HG03060 (cell line): Measurements from ENCODE around the gene STK32B.
"Not testable (repeated sequence)": the region's sequence is repeated elsewhere in the genome, so short reads cannot be mapped to it uniquely, and the experiment has no call there.

ENCODE experiments used
- ATAC-seq: cut with Tn5 transposase; IDR thresholded peaks from one replicate; pipeline ENCODE4 v1.9.1; 2021; ENCODE audit warnings: low read depth, moderate number of reproducible peaks; ENCODE audit not compliant: unreplicated experiment

Gene STK32B

DNA sequence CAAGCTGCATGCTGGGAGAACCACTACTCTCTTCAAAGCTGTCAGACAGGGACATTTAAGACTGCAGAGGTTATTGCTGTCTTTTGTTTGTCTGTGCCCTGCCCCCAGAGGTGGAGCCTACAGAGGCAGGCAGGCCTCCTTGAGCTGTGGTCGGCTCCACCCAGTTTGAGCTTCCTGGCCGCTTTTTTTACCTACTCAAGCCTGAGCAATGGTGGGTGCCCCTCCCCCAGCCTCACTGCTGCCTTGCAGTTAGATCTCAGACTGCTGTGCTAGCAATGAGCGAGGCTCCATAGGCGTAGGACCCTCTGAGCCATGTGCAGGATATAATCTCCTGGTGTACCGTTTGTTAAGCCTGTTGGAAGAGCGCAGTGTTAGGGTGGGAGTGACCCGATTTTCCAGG, 195.8 kb downstream of the STK32B start:
- ATAC-seq = not testable (repeated sequence)

DNA sequence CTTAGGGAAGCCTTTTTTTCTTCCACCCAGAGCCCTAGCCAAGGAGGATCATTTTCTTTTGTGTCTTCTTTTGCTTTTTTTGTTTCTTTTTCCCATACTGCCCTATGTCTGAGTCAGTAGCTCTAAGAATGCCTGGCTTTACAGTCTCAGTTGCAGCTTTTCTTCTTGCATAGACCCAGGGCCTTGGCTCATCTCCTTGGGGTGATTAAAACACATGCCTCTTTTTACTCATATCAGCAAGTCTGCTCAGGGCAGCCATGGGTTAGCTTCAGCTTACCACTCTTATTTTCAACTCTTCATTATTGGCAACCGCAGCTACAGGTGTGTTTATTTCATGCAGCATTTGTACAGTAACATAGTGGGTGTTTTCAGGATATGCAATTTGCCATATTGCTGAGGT, 196.5 kb downstream of the STK32B start:
- no peak for ATAC-seq

DNA sequence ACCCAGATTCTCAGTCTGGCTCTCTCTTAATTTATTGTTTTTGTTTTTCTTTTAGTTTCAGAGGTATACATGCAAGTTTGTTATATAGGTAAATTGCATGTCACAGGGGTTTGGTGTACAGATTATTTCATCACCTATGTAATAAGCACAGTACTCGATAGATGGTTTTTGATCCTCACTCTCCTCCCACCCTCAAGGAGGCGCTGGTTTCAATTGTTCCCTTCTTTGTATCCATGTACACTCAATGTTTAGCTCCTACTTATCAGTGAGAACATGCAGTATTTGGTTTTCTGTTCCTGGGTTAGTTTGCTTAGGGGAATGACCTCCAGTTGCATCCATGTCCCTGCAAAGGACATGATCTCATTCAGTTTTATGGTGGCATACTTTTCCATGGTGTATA, 198.4 kb downstream of the STK32B start:
- no peak for ATAC-seq

DNA sequence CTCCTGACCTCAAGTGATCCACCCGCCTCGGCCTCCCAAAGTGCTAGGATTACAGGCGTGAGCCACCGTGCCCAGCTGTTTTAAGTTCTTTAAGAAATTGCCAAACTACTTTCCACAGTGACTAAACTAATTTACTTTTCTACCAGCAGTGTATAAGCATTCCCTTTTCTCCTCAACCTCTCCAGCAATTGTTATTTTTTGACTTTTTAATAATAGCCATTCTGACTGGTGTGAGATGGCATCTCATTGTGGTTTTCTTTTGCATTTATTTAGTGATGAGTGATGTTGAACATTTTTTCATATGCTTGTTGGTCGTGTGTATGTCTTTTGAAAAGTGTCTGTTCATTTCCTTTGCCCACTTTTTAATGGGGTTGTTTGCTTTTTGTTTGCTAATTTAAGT, 199.3 kb downstream of the STK32B start:
- not testable (repeated sequence) for ATAC-seq

DNA sequence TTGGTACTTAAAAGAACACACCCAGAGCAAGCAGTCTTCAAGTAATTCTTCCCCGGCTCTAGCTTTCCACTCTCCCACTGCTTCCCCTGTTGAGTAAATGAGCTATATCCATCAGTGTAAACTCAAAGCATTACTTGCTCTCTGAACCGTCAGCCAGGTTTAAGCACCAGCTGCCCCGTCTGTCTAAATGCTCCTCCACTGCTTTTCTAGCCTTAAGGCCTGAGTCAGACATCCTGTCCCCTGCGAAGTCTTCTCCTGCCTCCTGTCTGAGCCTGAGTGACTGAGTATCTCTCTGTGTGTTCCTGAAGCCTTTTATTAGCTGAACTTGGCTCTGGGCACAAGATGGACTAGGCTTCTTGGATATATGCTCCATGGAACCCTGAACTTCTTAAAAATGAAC, 205.1 kb downstream of the STK32B start:
- no peak for ATAC-seq

DNA sequence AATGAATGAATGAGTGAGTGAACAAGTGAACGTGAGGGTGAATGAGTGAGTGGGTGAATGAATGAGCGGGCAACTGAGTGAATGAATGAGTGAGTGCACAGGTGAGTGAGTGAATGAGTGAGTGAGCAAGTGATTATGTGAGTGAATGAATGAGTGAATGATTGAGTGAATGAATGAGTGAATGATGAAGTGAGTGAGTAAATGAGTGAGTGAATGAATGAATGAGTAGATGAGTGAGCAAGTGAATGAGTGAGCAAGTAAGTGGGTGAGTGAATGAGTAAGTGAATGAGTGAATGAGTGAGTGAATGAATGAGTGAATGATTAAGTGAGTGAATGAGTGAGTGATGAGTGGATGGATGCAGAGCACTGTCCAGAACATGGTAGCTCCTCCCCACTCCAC, 205.8 kb downstream of the STK32B start:
- ATAC-seq = no peak

DNA sequence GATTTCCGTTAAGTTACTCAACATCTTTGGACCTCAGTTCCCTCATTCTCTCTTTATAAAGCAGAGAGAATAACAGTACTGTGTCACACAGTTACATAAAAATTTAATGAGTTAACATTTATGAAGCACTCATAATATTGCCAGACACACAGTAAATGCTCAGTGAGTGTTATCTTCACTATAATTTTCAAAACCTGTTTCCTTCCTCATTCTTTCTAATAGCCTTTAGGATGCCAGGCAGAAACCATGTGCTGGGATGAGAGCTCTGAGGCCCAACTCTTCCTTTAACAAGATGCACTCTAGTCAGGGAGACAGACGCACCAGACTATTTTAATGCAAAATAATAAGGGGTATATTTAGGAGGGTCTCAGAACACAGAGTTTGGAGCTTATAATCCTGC, 208.2 kb downstream of the STK32B start:
- ATAC-seq = no peak

DNA sequence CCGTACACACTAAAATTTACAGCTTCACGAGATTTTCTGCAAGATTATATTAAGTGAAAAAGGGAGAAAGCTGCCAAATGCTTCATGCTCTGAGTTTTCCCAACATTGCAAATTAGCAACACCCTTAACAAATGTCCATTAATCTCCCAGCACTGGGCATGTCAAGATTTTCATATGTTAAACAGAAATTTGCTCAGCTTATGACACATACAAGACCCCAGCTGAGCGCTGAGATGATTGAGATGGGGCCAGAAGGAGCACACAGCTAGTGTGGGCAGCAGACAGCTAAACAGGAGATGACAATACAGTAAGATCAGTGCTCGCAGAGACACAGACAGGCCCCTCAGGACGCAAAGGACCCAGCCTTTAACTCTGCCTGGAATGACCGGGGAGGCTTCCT, 208.8 kb downstream of the STK32B start:
- no peak for ATAC-seq

DNA sequence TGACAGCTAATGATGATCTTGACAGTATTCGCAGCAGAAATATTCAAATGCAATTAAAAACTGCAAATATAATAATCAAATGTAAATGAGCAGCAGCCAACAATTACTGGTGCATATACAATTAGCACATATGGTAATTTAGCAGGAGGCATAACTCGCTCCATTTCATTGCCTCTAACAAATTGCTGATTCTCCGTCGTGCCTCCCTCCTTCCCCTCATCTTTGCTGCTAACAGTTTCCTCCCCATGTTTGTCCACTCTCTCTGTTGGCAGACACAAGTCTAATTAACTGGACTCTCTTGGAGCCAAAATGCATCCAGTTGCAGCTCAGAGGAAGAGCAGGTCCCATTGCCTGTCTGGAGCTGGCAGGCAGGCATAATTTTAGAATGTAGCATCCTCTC, 210.6 kb downstream of the STK32B start:
- ATAC-seq = no peak

DNA sequence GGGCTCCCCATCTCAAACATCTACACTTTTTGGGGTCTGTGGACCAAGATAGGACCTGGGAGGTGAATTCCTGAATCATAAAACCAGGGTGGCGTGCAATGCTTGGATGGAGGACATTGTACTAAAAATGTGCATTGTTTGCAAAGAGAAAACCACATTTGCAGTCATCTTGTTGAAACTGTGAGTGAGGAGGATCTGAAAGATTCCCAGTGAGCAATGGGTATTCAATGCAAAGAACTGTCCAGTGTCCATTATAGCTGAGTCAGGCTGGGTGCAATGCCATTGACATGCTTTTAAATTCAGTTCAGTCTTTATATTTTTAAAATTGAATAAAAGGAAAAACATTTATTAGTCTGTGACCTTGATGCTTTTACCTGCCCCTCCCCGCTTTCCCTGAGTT, 215.7 kb downstream of the STK32B start:
- ATAC-seq = no peak

DNA sequence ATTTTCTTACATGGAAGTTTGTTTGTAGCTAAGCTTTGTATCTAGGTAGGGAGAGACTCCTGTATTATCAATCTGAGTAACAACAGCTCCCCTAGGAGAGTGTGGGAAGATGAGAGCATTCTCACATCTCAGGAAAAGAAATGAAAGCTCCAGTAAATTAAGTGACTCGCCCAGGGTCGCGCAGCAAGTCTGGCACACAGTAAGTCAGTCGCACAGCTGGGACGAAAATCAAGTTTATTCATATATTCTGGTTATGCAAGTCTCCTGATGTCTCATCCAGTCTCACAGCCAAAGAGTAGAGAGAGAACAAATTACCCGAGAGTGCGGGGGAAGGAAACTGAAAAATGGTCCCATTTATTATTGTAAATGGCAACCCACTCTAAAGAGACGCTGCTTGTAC, 216.1 kb downstream of the STK32B start:
- ATAC-seq = no peak

DNA sequence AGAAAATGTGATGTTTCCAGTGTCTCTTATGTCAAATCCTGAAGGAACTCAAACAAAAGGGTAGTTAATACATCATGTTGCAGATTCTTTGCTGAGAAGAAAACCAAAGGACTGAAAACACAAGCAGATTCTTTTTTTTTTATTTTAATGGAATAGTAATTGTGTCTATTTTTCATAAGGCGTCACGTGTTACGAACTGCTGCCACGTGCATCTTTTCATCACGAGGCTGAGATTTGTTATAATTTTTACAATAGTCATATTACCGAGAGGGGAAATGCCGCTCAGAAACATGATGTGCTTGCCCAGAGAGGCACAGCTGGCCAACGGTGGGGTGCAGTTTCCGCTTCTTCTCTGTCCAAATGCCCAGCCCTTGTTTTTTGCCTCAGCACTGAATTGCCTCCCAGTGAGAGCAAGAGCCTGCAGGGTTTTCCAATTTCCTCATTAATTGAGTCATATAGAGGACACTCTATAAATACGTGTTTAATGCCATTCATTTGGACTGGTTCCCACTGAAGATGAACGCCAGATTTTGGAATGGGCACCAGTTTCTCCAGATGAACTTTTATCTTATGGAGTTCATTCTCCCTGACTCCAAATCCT, 225.3 kb downstream of the STK32B start:
- ATAC-seq = no peak

DNA sequence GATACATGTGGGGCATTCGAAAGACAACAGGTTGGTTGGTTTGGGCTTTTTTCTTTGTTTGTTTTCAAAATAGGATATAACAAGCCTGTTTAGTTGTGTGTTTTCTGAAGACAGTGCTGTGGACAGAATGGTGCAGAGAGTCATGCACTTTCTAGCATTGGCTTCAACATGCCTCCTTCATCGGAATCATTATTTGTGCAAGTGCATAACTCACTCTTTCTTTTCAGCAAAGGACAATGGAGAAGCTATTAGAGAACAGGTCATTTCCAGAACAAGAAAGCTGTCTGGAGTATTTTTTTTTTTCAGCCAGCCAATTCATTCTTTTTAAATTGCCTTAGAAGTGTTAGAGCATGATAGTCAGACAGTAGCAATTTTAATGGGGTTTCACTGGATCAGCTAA, 225.8 kb downstream of the STK32B start:
- ATAC-seq = no peak

DNA sequence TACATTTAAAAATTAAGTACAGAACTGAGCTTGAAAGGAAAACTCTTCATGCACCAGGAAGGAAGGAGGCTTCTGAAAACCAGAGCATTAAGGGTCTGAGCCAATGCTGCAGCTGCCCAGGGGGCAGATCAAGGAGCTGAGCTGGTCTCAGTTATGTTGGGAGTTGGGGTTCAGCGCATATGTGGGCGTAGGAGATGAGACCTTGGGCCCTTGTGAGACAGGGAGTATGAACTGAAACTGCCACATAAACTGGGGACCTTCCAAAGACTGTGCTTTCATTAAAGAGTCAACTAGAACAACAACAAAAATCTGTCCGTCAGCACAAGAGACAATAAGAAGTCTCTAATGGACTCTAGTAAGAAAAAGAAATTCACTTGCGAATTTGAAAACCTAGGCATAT, 226.9 kb downstream of the STK32B start:
- no peak for ATAC-seq

DNA sequence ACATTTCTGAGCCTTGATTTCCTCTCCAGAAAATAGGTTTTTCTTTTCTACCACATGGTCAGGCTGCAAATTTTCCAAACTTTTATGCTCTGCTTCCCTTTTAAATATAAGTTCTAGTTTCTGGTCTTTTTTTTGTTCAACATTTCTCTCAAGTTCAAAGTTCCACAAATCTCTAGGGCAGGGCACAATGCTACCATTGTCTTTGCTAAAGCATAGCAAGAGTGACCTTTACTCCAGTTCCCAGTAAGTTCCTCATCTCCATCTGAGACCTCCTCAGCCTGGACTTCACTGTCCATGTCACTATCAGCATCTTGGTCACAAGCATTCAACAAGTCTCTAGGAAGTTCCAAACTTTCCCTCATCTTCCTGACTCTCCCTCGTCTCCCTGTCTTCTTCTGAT, 228.8 kb downstream of the STK32B start:
- not testable (repeated sequence) for ATAC-seq

DNA sequence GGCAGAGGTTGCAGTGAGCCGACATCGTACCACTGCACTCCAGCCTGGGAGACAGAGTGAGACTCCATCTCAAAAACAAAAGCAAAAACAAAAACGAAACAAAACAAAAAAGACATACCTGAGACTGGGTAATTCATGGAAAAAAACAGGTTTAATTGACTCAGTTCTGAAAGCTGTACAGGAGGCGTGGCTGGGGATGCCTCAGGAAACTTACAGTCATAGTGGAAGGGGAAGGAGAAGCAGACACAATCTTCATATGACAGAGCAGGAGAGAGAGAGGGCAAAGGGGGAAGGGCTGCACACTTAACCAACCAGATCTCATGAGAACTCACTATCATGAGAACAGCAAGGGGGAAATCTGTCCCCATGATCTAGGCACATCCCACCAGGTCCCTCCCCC, 229.5 kb downstream of the STK32B start:
- no peak for ATAC-seq

DNA sequence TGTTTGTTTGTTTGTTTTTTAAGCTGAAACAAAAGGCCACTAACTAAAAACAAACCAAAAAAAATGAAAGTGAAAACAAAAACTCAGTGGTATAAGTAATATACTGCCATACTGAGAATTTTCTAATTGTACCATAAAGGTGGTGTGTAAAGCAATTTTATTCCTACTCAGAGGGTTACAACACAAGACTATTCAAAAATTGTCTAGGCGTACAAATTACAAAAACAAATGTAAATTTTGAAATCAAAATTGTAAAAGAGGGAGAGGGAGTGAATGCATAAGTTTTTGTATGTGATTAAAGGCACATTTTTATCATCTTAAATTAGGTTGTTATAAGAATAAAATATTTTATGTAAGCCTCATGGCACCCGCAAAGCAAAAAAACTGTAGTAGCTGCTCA, 232.6 kb downstream of the STK32B start:
- ATAC-seq = no peak

DNA sequence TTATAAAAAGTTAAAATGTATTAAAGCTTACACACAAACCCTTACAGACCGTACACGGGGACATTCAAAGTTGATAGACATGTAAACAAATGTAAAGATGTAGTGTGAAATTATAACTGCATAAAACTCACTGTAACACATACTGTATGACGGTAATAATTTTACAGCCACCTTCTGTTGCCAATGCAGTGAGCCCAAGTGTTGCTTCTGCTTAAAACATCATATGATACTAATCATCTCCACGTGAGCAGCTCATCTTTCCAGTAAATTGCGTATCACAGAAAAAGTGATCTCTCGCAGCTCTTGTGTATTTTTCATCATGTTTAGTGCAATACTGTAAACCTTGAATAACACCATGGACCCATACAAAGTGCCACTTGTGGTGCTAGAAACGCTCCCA, 233.2 kb downstream of the STK32B start:
- ATAC-seq = no peak

DNA sequence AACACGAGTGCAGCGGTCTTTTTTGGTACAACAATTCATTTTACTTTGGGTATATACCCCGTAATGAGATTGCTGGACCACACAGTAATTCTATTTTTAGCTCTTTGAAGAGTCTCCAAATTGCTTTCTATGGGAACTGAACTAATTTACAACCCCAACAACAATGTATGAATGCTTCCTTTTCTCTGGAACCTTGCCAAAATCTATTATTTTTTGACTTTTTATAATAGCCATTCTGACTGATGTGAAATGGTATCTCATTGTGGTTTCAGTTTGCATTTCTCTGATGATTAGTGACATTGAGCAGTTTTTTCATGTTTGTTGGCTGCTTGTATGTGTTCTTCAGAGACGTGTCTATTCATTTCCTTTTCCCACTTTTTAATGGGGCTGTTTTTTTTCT, 240.8 kb downstream of the STK32B start:
- no peak for ATAC-seq

DNA sequence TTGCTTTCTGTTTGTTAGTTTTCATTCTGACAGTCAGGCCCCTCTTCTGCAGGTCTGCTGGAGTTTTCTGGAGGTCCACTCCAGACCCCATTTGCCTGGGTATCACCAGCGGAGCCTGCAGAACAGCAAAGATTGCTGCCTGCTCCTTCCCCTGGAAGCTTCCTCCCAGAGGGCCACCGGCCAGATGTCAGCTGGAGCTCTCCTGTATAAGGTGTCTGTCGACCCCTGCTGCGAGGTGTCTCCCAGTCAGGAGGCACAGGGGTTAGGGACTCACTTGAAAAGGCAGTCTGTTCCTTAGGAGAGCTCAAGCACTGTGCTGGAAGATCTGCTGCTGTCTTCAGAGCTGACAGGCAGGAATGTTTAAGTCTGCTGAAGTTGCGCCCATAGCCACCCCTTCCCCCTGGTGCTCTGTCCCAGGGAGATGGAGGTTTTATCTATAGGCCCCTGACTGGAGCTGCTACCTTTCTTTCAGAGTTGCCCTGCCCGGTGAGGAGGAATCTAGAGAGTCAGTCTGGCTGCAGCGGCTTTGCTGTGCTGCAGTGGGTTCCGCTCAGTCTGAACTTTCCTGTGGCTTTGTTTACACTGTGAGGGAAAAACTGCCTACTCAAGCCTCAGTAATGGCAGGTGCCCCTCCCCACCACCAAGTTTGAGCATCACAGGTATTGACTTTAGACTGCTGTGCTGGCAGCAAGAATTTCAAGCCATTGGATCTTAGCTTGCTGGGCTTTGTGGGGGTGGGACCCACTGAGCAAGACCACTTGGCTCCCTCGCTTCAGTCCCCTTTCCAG, 246.9 kb downstream of the STK32B start:
- ATAC-seq = not testable (repeated sequence)

DNA sequence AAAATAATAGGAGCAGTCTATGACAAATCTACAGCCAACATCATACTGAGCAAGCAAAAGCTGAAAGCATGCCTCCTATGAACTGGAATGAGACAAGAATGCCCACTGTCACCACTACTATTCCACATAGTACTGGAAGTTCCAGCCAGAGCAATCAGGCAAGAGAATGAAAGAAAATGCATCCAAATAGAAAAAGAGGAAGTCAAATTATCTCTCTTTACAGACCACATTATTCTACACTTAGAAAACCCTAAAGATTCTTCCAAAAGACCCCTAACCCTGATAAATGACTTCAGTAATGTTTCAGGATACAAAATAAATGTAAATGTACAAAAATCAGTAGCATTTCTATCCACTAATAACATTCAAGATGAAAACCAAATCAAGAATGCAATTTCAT, 249.0 kb downstream of the STK32B start:
- no peak for ATAC-seq

DNA sequence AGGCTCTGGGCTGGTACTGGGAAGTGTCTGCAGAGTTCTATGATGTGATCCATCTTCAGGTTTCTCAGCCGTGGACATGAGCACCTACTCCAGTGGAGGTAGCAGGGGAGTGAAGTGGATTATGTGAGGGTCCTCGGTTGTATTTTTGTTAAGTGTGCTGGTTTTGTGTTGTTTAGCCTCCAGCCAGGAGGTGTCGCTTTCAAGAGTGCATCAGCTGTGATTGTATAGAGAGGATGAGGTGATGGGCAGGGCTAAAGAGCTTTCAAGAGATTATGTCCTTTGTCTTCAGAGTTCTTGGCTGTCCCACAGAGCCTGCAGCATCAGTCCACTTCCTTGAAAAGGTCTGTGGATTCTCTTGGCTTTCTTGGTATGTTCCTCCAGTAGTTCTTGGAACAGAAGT, 256.6 kb downstream of the STK32B start:
- ATAC-seq = no peak
